Chondrocyte (in vitro differentiated cells): Measurements from ENCODE around the gene TCF4. TPM values are rescaled to one million over a fixed set of nuclear protein-coding genes. Genes with fewer than 3 reads are reported as not detected.

Experiments
- DNase-seq: peaks from one replicate; pipeline ENCODE4 v3.0.0; 2021; ENCODE audit warnings: mixed read lengths, low spot score
- H3K27ac Mint-ChIP-seq: one replicate; pipeline ENCODE4 v1.8.0; 2021; ENCODE audit warnings: mild to moderate bottlenecking, moderate library complexity, mixed read lengths; ENCODE audit not compliant: unreplicated experiment
- H3K27me3 Mint-ChIP-seq: 2 replicates; pipeline ENCODE4 v1.8.0; 2021; ENCODE audit warnings: low read depth, mixed read lengths
- H3K36me3 Mint-ChIP-seq: 2 replicates; pipeline ENCODE4 v1.8.0; 2021; ENCODE audit warnings: low read depth, mixed read lengths
- H3K4me1 Mint-ChIP-seq: 2 replicates; pipeline ENCODE4 v1.8.0; 2021; ENCODE audit warnings: low read depth, mild to moderate bottlenecking, mixed read lengths
- H3K4me3 Mint-ChIP-seq: one replicate; pipeline ENCODE4 v1.8.0; 2021; ENCODE audit warnings: mild to moderate bottlenecking, moderate library complexity, mixed read lengths; ENCODE audit not compliant: unreplicated experiment
- H3K9me3 Mint-ChIP-seq: 2 replicates; pipeline ENCODE4 v1.8.0; 2021; ENCODE audit warnings: low read depth, mixed read lengths
- total RNA-seq: library from RNA; stranded (reverse); gene quantifications from 3 replicates; pipeline ENCODE4 v1.2.1, GENCODE V29; 2021
- TF ChIP-seq, protein P1 (sequence below): fragments of 200-600 bp; sonication (generic); IDR thresholded peaks from 2 replicates; pipeline ENCODE4 v1.5.0; 2021; ENCODE audit warnings: antibody characterized with exemption, mild to moderate bottlenecking, moderate library complexity

TCF4 gene
- total RNA-seq, 1 donor from 2014 or later, result 36.8 TPM

DNA sequence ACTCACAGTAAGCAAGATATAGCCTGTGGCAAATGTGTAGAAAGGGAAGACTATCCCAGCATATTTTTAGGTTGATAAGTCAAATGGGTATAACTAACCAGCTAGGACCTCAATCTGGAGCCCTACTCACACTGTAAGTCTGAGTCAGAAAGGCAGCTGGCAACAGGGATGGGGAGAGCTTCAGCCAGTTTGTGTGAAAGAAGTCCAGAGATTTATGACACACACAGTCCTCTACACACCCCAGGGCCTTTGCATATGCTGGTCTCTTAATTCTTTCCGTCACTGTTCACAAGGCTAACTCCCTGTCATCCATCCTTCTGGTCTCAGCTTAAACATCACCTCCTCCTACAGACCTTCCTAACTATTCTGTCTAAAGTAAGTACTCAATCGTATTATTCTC lies 5.9 kb upstream of the TCF4 start:
- Mint-ChIP-seq H3K27me3 (no peaks in the 10 kb centered on the region), H3K4me1 (peaks cover 8% of the 10 kb centered on the region), H3K27ac (no peak overlapping the region), H3K36me3 (no peaks in the 10 kb centered on the region), H3K9me3 (no peaks in the 10 kb centered on the region), H3K4me3 (no peak overlapping the region)
- TF ChIP-seq, protein P1, sequence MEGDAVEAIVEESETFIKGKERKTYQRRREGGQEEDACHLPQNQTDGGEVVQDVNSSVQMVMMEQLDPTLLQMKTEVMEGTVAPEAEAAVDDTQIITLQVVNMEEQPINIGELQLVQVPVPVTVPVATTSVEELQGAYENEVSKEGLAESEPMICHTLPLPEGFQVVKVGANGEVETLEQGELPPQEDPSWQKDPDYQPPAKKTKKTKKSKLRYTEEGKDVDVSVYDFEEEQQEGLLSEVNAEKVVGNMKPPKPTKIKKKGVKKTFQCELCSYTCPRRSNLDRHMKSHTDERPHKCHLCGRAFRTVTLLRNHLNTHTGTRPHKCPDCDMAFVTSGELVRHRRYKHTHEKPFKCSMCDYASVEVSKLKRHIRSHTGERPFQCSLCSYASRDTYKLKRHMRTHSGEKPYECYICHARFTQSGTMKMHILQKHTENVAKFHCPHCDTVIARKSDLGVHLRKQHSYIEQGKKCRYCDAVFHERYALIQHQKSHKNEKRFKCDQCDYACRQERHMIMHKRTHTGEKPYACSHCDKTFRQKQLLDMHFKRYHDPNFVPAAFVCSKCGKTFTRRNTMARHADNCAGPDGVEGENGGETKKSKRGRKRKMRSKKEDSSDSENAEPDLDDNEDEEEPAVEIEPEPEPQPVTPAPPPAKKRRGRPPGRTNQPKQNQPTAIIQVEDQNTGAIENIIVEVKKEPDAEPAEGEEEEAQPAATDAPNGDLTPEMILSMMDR, result no peak
- DNase-seq, result no peak

DNA sequence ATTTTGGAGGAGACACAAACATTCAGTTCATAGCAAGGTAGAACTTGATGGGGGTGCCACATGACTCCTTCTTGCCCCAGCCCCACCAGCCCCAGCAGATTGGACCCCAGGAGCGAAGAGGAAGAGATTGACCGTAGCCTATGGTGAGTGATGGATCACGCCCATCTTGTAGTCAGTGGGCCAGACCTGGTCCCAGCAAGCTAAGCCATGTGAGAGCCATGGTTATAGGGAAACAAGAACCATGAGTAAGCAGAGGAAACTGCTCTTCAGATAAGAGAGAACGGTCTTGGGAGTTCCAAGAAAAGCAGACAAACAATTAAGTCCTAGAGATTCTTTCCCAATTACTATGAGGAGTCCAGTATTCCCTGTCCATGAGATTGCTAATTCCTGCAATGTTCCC lies 4.6 kb upstream of the TCF4 start:
- Mint-ChIP-seq H3K36me3 (no peaks in the 10 kb centered on the region), H3K4me1 (peaks cover 8% of the 10 kb centered on the region), H3K27me3 (no peaks in the 10 kb centered on the region), H3K9me3 (no peaks in the 10 kb centered on the region), H3K4me3 (no peak overlapping the region), H3K27ac (no peak overlapping the region)
- TF ChIP-seq, protein P1, result no peak
- DNase-seq, result no peak

DNA sequence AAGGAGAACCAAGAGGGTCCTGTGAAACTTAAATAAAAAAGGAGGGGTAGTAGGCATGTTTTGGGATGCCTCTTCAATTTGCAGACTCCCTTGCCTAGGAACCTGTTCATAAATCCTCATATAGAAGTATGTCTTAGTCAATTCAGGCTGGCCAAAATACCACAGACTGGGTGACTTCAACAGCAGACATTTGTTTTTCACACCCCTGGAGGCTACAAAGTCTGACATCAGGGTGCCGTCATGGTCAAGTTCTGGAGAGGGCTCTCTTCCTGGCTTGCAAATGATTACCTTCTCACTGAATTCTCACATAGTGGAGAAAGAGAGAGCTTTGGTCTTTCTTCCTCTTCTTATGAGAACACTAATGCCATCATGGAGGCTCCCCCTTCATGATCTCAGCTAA lies 4.1 kb upstream of the TCF4 start:
- H3K9me3 Mint-ChIP-seq, result no peaks in the 10 kb centered on the region
- H3K36me3 Mint-ChIP-seq, result no peaks in the 10 kb centered on the region
- no peak for DNase-seq
- peaks cover 8% of the 10 kb centered on the region for H3K4me1 Mint-ChIP-seq
- H3K27me3 Mint-ChIP-seq, result no peaks in the 10 kb centered on the region
- H3K27ac Mint-ChIP-seq, result no peak overlapping the region
- TF ChIP-seq, protein P1, result no peak
- no peak overlapping the region for H3K4me3 Mint-ChIP-seq

DNA sequence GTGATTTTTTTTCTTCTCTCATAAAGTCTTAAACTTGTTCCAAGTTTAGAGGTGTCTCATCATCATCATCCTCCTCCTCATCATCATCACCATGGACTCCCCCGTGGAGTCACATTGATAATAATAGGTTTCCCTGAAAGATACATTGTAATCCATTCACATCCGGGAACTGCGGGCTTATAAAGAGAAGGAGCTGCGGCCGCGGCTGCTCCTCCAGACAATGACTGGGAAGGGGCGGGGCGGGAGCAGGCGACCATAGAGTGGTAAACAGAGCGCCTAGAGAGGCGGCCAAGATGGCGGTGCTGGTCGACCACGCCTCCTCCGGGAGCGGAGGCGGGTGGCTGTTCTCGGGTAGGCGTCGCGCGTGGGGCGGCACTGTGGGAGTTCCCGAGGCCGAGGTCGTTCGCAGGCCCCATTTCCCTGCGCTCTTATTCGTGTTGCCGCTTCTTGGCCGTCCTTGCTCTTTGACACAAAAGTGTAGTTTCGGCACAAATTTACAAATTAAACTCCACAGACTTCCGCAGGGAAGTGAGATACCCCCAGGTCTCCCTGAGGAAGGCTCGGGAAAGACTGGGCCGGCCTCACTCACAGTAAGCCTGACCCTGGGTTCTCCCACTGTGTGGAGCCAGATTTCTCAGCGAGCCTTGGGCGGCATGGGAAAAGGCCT lies 1.8 kb upstream of the TCF4 start:
- Mint-ChIP-seq H3K27me3 (no peaks in the 10 kb centered on the region), H3K36me3 (no peaks in the 10 kb centered on the region), H3K27ac (peak overlapping the region; percentile 89), H3K4me3 (peak overlapping the region; percentile 81), H3K9me3 (no peaks in the 10 kb centered on the region), H3K4me1 (peaks cover 30% of the 10 kb centered on the region)
- TF ChIP-seq, protein P1, result peak; percentile 34
- DNase-seq, result peak; percentile 98

DNA sequence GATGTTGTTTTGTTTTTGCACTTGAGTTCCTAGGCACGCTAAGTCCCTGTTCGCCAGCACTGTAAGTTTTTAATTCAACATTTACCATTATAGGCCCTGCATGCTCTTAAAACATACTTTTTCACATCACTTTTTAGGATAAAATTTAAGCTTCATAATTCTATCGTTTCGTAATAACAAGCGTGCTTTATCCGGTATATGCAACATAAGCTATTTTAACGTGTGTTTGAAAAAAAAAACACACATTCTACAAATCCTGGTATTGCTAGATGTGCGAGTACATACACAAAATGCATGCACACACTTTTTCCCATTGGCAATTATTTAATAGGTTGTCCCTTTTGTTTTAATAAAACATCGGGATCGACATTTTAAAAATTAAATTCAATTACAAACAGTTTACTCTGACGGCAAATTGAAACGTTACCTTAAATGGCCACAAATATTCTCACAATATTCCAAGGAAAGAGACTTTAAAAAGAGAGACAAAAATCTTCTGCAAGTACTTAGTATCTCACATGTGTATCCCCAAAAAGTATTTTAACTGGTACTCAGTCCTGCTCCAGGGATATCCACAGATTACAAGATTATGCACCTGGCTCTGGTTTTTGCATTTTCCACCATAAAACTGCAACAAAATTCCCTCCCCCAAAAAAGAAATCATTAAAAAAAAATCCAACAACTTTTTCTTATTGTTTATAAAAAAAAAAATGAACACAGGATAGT lies 1.0 kb upstream of the TCF4 start:
- TF ChIP-seq, protein P1, result no peak
- no peaks in the 10 kb centered on the region for H3K36me3 Mint-ChIP-seq
- no peaks in the 10 kb centered on the region for H3K9me3 Mint-ChIP-seq
- H3K4me3 Mint-ChIP-seq, result peak overlapping the region; percentile 81
- H3K4me1 Mint-ChIP-seq, result peaks cover 30% of the 10 kb centered on the region
- DNase-seq, result no peak
- H3K27me3 Mint-ChIP-seq, result no peaks in the 10 kb centered on the region
- peak overlapping the region; percentile 89 for H3K27ac Mint-ChIP-seq
